HUES6 (cell line): ENCODE data around the gene NANOS2.
A peak's percentile ranks its signal among the peaks of the same experiment; 100 is the strongest.

Experiments
- H3K27ac ChIP-seq: 2 replicates; pipeline ENCODE4 v1.7.0; 2013; ENCODE audit warnings: low read depth, mild to moderate bottlenecking, low read length, inconsistent platforms
- H3K27me3 ChIP-seq: 2 replicates; pipeline ENCODE4 v1.6.1; 2013; ENCODE audit warnings: low read length; ENCODE audit not compliant: control insufficient read depth, insufficient read depth
- H3K36me3 ChIP-seq: 2 replicates; pipeline ENCODE4 v1.6.1; 2013; ENCODE audit warnings: low read length; ENCODE audit not compliant: control insufficient read depth, insufficient read depth
- H3K4me1 ChIP-seq: 2 replicates; pipeline ENCODE4 v1.6.1; 2013; ENCODE audit warnings: low read length; ENCODE audit not compliant: control insufficient read depth, insufficient read depth
- H3K4me3 ChIP-seq: 2 replicates; pipeline ENCODE4 v1.5.1; 2013; ENCODE audit warnings: low read depth, low read length
- H3K9ac ChIP-seq: one replicate; pipeline ENCODE4 v1.6.1; 2013; ENCODE audit warnings: mild to moderate bottlenecking, low read length
- H3K9me3 ChIP-seq: 2 replicates; pipeline ENCODE4 v1.6.1; 2013; ENCODE audit warnings: low read depth, low read length; ENCODE audit not compliant: control insufficient read depth, insufficient read depth

The NANOS2 gene

DNA sequence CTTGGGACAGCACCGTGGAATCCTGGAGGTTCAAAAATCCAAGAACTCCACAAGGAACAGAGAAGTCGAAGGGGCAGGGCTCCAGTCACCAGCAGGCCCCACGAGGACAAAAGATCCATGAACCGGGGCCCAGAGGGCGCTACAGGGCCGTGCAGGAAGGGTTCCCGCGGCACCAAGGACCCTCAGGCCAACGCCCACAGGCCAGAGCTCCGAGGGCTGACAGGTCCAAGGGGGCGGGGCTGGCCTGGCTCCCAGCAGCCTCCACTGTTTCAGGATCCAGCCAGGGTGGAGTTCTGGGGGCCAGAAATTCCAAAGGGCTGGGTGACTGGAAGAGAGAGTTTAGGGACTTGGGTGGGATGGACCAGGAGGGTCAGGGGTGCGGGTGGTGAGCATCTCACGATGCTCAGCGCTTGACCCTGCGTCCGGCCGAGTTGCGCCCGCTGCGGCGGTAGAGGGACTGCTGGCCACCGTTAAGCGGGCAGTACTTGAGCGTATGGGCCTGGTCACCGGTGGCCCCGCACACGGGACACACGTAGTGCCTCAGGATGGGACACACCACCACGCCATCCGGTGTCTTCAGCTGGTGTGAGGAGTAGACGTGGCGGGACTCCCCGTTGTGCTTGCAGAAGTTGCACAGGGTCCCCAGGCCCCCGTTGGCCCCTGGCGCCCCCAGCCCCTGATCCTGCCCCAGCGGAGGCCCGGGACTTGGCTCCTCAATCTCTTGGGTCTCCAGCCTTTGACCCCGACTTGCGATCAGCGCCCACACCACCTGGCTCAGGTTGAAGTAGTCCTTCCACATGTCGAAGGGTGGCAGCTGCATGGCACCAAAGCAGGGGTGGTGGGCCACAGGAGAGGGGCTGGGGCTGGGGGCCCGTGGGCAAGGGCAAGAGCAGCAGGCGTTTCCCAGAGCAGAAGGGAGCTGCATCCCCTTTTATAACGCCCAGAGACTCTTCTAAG, at the start of gene NANOS2:
TSS of gene NANOS2 (minus strand) at position 905 of the 957 bp plus-strand sequence. CDS start at position 820, 85 bp downstream.
- no peak within 1 kb of the TSS for H3K9ac ChIP-seq
- H3K27me3 ChIP-seq, result no peaks in the 10 kb centered on the region
- no peaks in the 10 kb centered on the region for H3K9me3 ChIP-seq
- no peak within 1 kb of the TSS for H3K4me3 ChIP-seq
- H3K27ac ChIP-seq, result no peak within 1 kb of the TSS
- H3K4me1 ChIP-seq, result no peaks in the 10 kb centered on the region
- H3K36me3 ChIP-seq, result no peaks in the 10 kb centered on the region

DNA sequence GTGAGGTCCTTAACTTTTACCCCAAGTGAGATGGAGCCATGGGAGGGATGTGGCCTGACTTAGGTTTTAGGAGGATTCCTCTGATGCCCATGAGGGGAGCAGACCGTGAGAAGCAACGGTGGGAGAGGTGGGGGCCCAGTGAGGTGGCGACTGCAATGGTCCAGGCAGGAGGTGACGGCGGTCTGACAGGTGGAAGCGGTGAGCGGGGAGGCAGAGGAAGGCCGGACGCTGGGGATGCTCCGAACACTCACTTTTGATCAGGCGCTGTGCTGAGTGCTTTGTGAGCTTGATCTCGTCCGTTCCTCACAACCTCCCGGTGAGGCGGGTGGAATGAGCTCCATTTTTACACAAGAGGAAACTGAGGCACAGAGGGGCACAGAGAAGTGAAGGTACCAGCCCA, 47.4 kb upstream of the NANOS2 start:
- H3K4me1 ChIP-seq, result peaks cover 4% of the 10 kb centered on the region; the same call in 1 of the 2 replicates
- peaks cover 3% of the 10 kb centered on the region; the same call in 1 of the 2 replicates for H3K36me3 ChIP-seq
- H3K27ac ChIP-seq, result no peak overlapping the region
- H3K9me3 ChIP-seq, result no peaks in the 10 kb centered on the region
- no peak overlapping the region for H3K9ac ChIP-seq
- peaks cover 28% of the 10 kb centered on the region; the same call in 1 of the 2 replicates for H3K27me3 ChIP-seq
- no peak overlapping the region for H3K4me3 ChIP-seq

DNA sequence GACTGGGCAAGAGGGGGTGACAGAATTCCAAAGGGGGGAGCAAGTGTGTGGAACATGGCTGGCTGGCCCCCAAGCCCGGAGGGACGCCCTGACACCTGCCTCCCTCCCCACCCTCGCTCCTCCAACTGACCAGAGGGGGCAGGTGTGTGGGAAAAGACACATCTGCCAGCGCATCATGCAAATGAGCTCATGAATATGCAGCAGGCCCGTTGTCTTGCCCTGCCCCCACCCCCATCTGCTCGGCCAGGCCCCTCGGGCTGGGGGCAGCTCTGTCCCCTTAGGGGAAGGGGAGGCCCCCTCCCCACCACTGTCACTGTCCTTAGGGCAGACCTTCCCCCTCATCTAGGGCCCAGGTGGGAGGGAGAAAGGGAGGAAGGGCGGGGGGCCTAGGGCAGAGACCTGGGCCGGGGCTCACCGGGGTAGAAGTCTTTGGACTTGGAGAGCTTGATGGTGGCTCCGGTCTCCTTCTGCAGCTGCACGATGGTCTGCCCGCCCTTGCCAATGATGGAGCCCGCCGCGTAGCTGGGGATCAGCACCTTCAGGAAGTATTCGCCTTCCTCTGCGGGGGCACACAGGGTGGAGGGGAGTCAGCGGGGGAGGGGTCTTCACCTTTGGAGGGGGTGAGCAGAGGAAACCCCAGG, 46.1 kb upstream of the NANOS2 start:
- peaks cover 9% of the 10 kb centered on the region for H3K4me1 ChIP-seq
- no peak overlapping the region for H3K27ac ChIP-seq
- H3K36me3 ChIP-seq, result peaks cover 3% of the 10 kb centered on the region; the same call in 1 of the 2 replicates
- no peaks in the 10 kb centered on the region for H3K9me3 ChIP-seq
- H3K9ac ChIP-seq, result no peak overlapping the region
- peaks cover 27% of the 10 kb centered on the region; the same call in 1 of the 2 replicates for H3K27me3 ChIP-seq
- H3K4me3 ChIP-seq, result peak overlapping the region; percentile 37

DNA sequence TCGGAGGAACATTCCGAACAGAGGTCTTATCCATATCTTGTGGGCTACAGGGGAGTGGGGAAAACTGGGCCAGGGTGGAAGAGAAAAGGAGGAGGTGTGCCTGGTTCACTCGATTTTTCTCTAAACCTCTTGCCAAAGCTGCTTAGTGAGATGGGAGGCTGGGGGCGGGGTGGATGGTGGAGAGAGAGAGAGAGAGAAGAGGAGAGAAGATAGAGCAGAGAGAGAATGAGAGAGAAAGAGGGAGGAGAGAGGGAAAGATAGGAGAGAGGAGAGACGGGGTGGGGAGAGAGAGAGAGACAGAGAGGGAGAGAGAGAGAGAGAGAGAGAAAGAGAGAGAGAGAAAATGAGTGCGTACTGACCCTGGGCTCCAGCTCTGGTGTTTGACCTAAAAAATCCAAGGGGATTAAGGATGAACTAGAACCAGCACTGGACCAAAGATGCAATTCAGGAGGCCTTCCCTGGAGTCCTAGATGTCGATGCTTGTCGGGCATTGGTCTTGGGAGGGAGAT, 45.0 kb upstream of the NANOS2 start:
- Histone ChIP-seq H3K27me3 (peaks cover 27% of the 10 kb centered on the region; the same call in 1 of the 2 replicates), H3K9me3 (no peaks in the 10 kb centered on the region), H3K27ac (no peak overlapping the region), H3K4me1 (peaks cover 9% of the 10 kb centered on the region), H3K4me3 (no peak overlapping the region), H3K36me3 (peaks cover 3% of the 10 kb centered on the region; the same call in 1 of the 2 replicates), H3K9ac (no peak overlapping the region)

DNA sequence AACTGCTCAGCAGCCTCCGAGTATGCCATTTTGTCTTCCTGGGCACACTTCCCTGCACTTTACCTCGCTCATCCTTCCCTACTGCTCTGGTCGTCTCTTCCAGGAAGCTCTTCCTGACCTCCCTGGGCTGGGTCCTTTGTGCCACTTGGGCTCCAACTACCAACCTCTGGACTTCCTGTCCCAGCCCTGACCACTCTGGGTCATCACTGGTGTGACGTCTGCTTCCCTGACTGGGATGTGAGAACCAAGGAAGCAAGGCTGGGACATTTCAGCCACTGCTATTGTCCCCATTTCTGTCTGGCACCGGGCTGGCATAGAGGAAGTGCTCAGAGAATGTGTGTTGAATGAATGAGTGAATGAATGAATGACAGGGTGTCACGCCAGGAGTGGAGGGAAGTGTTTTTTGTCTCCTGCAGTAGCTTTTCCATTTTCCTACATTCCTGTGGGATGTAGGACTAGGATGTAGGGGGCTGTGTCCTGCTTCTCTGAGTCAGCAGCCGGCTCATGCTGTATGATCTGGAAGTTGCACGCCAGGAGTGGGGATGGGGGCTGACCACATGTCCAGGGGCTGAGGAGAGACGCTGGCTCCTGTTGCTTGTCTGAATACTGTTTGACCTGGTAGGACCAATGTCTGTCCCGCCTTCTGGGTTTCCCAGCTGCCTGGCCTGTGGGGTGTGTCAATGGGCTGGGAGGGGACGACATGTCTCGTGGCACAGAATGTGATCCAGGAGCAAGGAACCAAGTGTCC, 44.4 kb upstream of the NANOS2 start:
- H3K4me1 ChIP-seq, result peaks cover 9% of the 10 kb centered on the region
- H3K36me3 ChIP-seq, result peaks cover 3% of the 10 kb centered on the region; the same call in 1 of the 2 replicates
- no peak overlapping the region for H3K4me3 ChIP-seq
- H3K9ac ChIP-seq, result no peak overlapping the region
- no peak overlapping the region for H3K27ac ChIP-seq
- H3K9me3 ChIP-seq, result no peaks in the 10 kb centered on the region
- peaks cover 27% of the 10 kb centered on the region; the same call in 1 of the 2 replicates for H3K27me3 ChIP-seq

DNA sequence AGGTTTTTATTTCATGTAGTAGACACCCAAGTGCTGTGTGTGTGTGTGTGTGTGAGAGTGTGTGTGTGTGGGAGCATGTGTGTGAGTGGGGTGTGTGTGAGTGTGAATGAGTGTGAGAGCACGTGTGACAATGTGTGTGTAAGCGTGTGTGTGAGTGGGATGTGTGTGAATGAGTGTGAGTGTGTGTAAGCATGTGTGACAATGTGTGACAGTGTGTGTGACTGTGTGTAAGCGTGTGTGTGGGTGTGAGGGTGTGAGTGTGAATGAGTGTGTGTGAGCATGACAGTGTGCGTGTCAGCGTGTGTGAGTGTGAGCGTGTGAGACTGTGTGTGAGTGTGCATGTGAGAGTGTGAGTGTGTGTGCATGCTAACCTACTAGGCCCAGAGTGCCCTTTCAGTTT, 43.7 kb upstream of the NANOS2 start:
- H3K36me3 ChIP-seq, result peaks cover 3% of the 10 kb centered on the region; the same call in 1 of the 2 replicates
- H3K9ac ChIP-seq, result no peak overlapping the region
- H3K27me3 ChIP-seq, result peaks cover 27% of the 10 kb centered on the region; the same call in 1 of the 2 replicates
- H3K9me3 ChIP-seq, result no peaks in the 10 kb centered on the region
- H3K27ac ChIP-seq, result no peak overlapping the region
- peaks cover 9% of the 10 kb centered on the region for H3K4me1 ChIP-seq
- no peak overlapping the region for H3K4me3 ChIP-seq

DNA sequence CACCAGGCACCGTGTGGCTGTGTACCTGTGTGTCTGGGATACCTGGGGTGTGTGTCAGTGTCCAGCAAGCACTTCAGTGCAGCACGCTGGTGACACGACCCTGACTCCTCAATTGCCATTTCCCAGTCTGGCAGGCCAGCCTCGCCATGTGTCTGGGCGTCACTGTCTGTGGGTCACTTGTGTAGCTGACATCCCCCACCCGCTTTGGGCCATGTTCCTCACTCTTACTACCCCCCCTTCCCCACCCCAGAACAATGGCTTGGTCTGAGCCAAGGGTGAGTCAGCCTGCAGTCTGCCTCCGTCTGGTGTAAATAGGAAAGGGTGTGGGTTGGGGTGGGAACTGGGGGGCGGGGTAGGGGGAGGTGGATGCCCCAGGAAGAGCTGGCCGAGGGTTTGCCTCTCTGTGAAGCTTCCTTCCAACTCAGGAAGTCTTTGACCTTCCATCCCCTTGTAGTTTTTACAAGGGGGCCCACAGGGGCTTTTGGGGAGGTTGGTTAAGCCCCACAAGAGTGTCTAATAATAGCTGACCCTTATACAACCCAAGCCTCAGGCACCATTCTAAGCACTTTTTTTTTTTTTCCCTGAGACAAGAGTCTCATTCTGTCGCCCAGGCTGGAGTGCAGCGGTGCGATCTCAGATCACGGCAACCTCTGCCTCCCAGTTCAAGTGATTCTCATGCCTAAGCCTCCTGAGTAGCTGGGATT, 41.5 kb upstream of the NANOS2 start:
- peaks cover 24% of the 10 kb centered on the region; the same call in 1 of the 2 replicates for H3K27me3 ChIP-seq

DNA sequence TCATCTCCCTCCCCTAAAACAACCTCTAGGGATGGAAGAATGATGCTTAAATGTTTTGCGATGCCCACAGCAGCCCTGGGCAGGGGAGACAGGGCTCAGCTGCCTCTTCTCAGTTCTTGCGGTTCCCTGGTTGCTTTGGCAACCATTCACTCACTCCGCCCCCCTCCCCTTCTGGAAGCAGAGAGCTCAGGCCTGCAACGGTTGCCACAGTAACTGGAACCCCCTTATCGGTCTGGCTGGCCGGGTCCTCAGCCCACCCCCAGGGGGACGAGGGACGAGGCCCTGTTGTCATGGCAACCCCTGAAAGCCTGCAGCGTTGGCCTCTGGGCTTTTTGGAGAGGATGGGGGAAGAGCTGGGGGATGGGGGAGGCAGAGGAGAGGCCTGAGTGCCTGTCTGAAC, 39.6 kb upstream of the NANOS2 start:
- no peak overlapping the region for H3K4me3 ChIP-seq
- peaks cover 15% of the 10 kb centered on the region; the same call in 1 of the 2 replicates for H3K27me3 ChIP-seq
- no peaks in the 10 kb centered on the region for H3K9me3 ChIP-seq
- H3K9ac ChIP-seq, result no peak overlapping the region
- H3K27ac ChIP-seq, result no peak overlapping the region
- peaks cover 6% of the 10 kb centered on the region for H3K4me1 ChIP-seq
- peaks cover 3% of the 10 kb centered on the region; the same call in 1 of the 2 replicates for H3K36me3 ChIP-seq

More for the DNA sequence above, 41.5 kb upstream of the NANOS2 start:
- H3K9ac ChIP-seq, result no peak overlapping the region
- no peak overlapping the region for H3K4me3 ChIP-seq
- peaks cover 9% of the 10 kb centered on the region for H3K4me1 ChIP-seq
- H3K9me3 ChIP-seq, result no peaks in the 10 kb centered on the region
- H3K27ac ChIP-seq, result no peak overlapping the region
- H3K36me3 ChIP-seq, result peaks cover 3% of the 10 kb centered on the region; the same call in 1 of the 2 replicates

DNA sequence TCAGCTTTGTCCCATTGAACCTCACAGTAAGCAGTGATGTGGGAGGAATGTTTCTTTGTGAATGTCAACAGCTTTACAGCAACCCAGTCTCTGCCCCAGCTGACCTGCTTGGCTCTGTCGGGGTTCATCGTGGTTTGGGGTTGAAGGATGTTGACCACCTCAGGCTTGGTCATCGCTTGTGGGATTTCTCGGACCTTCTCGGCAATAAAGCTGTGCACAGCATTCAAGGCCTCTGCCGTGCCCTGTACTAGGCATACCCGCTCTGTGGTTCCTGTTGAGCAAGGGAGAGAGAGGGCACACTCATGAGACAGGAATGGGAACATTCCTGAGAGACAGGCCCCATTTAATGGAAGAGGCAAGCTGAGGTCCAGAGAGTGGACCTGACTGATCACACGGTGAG, 39.1 kb upstream of the NANOS2 start:
- peaks cover 11% of the 10 kb centered on the region; the same call in 1 of the 2 replicates for H3K27me3 ChIP-seq
- H3K9ac ChIP-seq, result no peak overlapping the region
- H3K27ac ChIP-seq, result no peak overlapping the region
- peak overlapping the region; percentile 67 for H3K4me3 ChIP-seq
- no peaks in the 10 kb centered on the region for H3K9me3 ChIP-seq
- peaks cover 3% of the 10 kb centered on the region; the same call in 1 of the 2 replicates for H3K36me3 ChIP-seq
- peaks cover 6% of the 10 kb centered on the region for H3K4me1 ChIP-seq
